K562 (cell line): ENCODE measurements around the gene HPCA. TPM values are rescaled to one million over a fixed set of nuclear protein-coding genes. Genes with fewer than 3 reads are reported as not detected.
A peak's percentile ranks its signal among the peaks of the same experiment; 100 is the strongest.

Experiments used
- BHLHE40 ChIP-seq: IDR thresholded peaks from 2 replicates; pipeline ENCODE4 v1.6.1; 2011; ENCODE audit warnings: low read length, improper control_type of control experiment
- CBX2 ChIP-seq: fragments of 200-600 bp; sonication (generic); IDR thresholded peaks from one replicate; pipeline ENCODE4 v1.6.1; 2012; ENCODE audit warnings: mild to moderate bottlenecking, low read length, inconsistent platforms; ENCODE audit not compliant: insufficient read depth, poor library complexity, severe bottlenecking
- ELF1 ChIP-seq: fragments of 200-800 bp; sonication (Bioruptor generic); IDR thresholded peaks from 2 replicates; pipeline ENCODE4 v1.6.1; 2016; ENCODE audit warnings: missing genetic modification characterization, missing compliant biosample characterization
- ELF2 ChIP-seq: fragments of 250-450 bp; sonication (Bioruptor Pico); IDR thresholded peaks from 2 replicates; pipeline ENCODE4 v1.5.0; 2021; ENCODE audit warnings: mild to moderate bottlenecking
- ELK1 ChIP-seq: sonication (generic); formaldehyde crosslinking; IDR thresholded peaks from 2 replicates; pipeline ENCODE4 v1.8.1; 2022; ENCODE audit warnings: missing genetic modification reagents
- EWSR1 ChIP-seq: fragments of 450-650 bp; IDR thresholded peaks from 2 replicates; pipeline ENCODE4 v1.6.1; 2018; ENCODE audit warnings: borderline replicate concordance, mild to moderate bottlenecking, low read depth, moderate library complexity; ENCODE audit not compliant: partially characterized antibody
- EZH2 ChIP-seq: IDR thresholded peaks from 2 replicates; pipeline ENCODE4 v1.6.1; 2012; ENCODE audit warnings: low read depth, mild to moderate bottlenecking, inconsistent platforms, low read length, borderline replicate concordance
- IRF1 ChIP-seq: sonication (generic); formaldehyde crosslinking; IDR thresholded peaks from 2 replicates; pipeline ENCODE4 v1.8.0; 2022; ENCODE audit warnings: missing genetic modification reagents, mild to moderate bottlenecking, borderline replicate concordance
- L3MBTL2 ChIP-seq: fragments of 450-650 bp; IDR thresholded peaks from 2 replicates; pipeline ENCODE4 v1.6.1; 2016; ENCODE audit warnings: mild to moderate bottlenecking, moderate library complexity
- MAFF ChIP-seq: IDR thresholded peaks from 2 replicates; pipeline ENCODE4 v1.6.1; 2012; ENCODE audit warnings: low read length, improper control_type of control experiment
- MTA2 ChIP-seq: fragments of 450-650 bp; IDR thresholded peaks from 2 replicates; pipeline ENCODE4 v1.6.1; 2016; ENCODE audit warnings: low read depth
- MYC ChIP-seq, 2 experiments: fragments of 250-450 bp in 1 of 2; sonication (Bioruptor Pico) in 1 of 2; IDR thresholded peaks; 2 replicates each; pipeline versions ENCODE4 v1.5.1 to v1.6.1; 2012 to 2021; ENCODE audit warnings: low read depth in 2 of 2, borderline replicate concordance in 1 of 2, improper control_type of control experiment in 1 of 2, low read length in 1 of 2, mild to moderate bottlenecking in 1 of 2, moderate library complexity in 1 of 2
- NFIC ChIP-seq: fragments of 450-650 bp; IDR thresholded peaks from 2 replicates; pipeline ENCODE4 v1.6.1; 2017; ENCODE audit warnings: mild to moderate bottlenecking, inconsistent platforms
- PBX2 ChIP-seq, 2 experiments: IDR thresholded peaks in 1 of 2; conservative IDR thresholded peaks in 1 of 2; 2 replicates each; pipeline ENCODE4 v1.6.1; 2016; ENCODE audit warnings: low read depth in 2 of 2, mild to moderate bottlenecking in 1 of 2, missing compliant biosample characterization in 1 of 2, missing genetic modification characterization in 1 of 2, moderate library complexity in 1 of 2
- POLR3A ChIP-seq: IDR thresholded peaks from 2 replicates; pipeline ENCODE4 v1.6.1; 2011; ENCODE audit warnings: borderline replicate concordance, mild to moderate bottlenecking, moderate library complexity; ENCODE audit not compliant: insufficient read length, insufficient read depth; ENCODE audit errors: extremely low read depth
- RHOXF2B ChIP-seq: fragments of 250-450 bp; sonication (Bioruptor Pico); conservative IDR thresholded peaks from 2 replicates; pipeline ENCODE4 v1.5.1; 2021
- SREBF1 ChIP-seq: fragments of 150-350 bp; IDR thresholded peaks from 2 replicates; pipeline ENCODE4 v1.6.1; 2014; ENCODE audit warnings: antibody characterized with exemption, low read depth, low read length, borderline replicate concordance
- SRSF9 ChIP-seq: fragments of 200-400 bp; formaldehyde crosslinking; IDR thresholded peaks from 2 replicates; pipeline ENCODE4 v1.6.1; 2017; ENCODE audit warnings: low read depth, low read length, borderline replicate concordance
- ZBTB2 ChIP-seq: fragments of 450-650 bp; IDR thresholded peaks from 2 replicates; pipeline ENCODE4 v1.6.1; 2016; ENCODE audit warnings: antibody characterized with exemption
- ZEB2 ChIP-seq: fragments of 450-650 bp; IDR thresholded peaks from 2 replicates; pipeline ENCODE4 v1.6.1; 2016
- ZFP1 ChIP-seq: fragments of 450-650 bp; formaldehyde crosslinking; IDR thresholded peaks from 2 replicates; pipeline ENCODE4 v1.4.0; 2020; ENCODE audit warnings: mild to moderate bottlenecking, mixed read lengths
- ZFPM2 ChIP-seq: fragments of 250-450 bp; sonication (Bioruptor Pico); IDR thresholded peaks from 2 replicates; pipeline ENCODE4 v1.5.1; 2022; ENCODE audit warnings: mild to moderate bottlenecking
- ZSCAN32 ChIP-seq: fragments of 450-650 bp; formaldehyde crosslinking; IDR thresholded peaks from 2 replicates; pipeline ENCODE4 v1.4.0; 2020; ENCODE audit warnings: mild to moderate bottlenecking, moderate library complexity
- polyA plus RNA-seq, 8 experiments: library from polyadenylated mRNA; depleted of rRNA in 4 of 8; stranded (reverse) in 5 of 8; unstranded in 3 of 8; fragments of >200 nt; fragmentation: Nextera tagmentation in 2 of 8; fragmentation: Illumina TruSeq in 1 of 8; extraction: Ambion mirVana in 2 of 8; extraction: Trizol in 1 of 8; gene quantifications; 2 replicates each; pipeline versions ENCODE4 v1.2.1 to v1.2.3, GENCODE V29; 2011 to 2014; ENCODE audit warnings: inconsistent platforms in 1 of 8, missing spikeins in 1 of 8
- total RNA-seq, 7 experiments: library from RNA; depleted of rRNA in 6 of 7; stranded (reverse); fragments of >200 nt in 6 of 7; fragmentation: Illumina TruSeq in 2 of 7; extraction: Trizol in 2 of 7; gene quantifications; 2 replicates each; pipeline versions ENCODE4 v1.2.1 to v1.2.3, GENCODE V29; 2011 to 2021; ENCODE audit warnings: low replicate concordance in 1 of 7

Gene HPCA
- total and polyA plus RNA-seq, 9 of the 15 experiments (the other 6 are each of a cell fraction or from before 2014, with no cell fraction given) = not detected

GRCh38 chr1:32939655-32940371, 53.5 kb downstream of the HPCA start (continued):
- no peak for TF ChIP-seq PBX2 (CRISPR knock-in tag; IDR thresholded peaks at IDR 0.05; ENCODE audit: low read depth)
- TF ChIP-seq PBX2 (tag; conservative IDR thresholded peaks at IDR 0.05; ENCODE audit: low read depth) = 0 out of 2 replicates have a peak, but pooled peaks have one; percentile 47
- TF ChIP-seq ZSCAN32 (CRISPR knock-in tag) = no peak
- TF ChIP-seq IRF1 (CRISPR knock-in tag) = no peak
- no peak for TF ChIP-seq RHOXF2B (CRISPR knock-in tag)
- no peak for TF ChIP-seq EWSR1
- TF ChIP-seq ZBTB2 = no peak
- TF ChIP-seq ZFP1 (CRISPR knock-in tag) = no peak
- TF ChIP-seq EZH2 = no peak
- no peak for TF ChIP-seq L3MBTL2
- no peak for TF ChIP-seq POLR3A
- TF ChIP-seq MAFF = no peak
- no peak for TF ChIP-seq ELF1 (tag)
- no peak for TF ChIP-seq MYC (IDR thresholded peaks at IDR 0.05; ENCODE audit: low read depth, low read length)
- TF ChIP-seq MYC (CRISPR knock-in tag; IDR thresholded peaks at IDR 0.05; ENCODE audit: borderline replicate concordance, low read depth) = no peak
- TF ChIP-seq SRSF9 = no peak
- TF ChIP-seq ELK1 (CRISPR knock-in tag) = no peak
- peak; percentile 78 for TF ChIP-seq MTA2
- no peak for TF ChIP-seq NFIC
- no peak for TF ChIP-seq ZFPM2 (CRISPR knock-in tag)
- TF ChIP-seq SREBF1 = no peak
- TF ChIP-seq ELF2 (CRISPR knock-in tag) = no peak
- TF ChIP-seq BHLHE40 = peak; percentile 50; the same call in 1 of the 2 replicates
- TF ChIP-seq ZEB2 = no peak
- no peak for TF ChIP-seq CBX2
